ENCODE results near the gene LRTM2. TPM values are rescaled to one million over a fixed set of nuclear protein-coding genes. Genes with fewer than 3 reads are reported as not detected.

LRTM2 gene
- total and polyA plus RNA-seq, 12 donors: not detected

DNA sequence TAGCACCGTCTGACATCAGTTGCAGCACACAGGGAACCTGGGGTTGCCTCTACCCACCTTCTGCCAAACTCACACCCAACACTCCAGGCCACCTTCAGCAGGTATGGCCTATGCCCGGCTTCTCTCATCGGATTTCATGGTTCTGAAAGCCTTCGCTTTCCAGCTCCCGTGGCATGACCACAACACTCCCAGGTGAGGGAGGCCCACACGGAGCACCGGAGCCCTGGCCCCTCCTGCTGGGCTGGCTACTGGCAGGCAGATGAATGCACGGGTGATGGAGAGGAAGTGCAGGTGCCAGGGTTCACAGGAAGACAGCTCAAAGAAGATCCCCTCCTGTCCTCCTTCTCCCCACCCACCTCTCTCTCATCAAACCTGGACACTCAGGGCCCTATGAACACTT is 60.9 kb downstream of the LRTM2 start:
- no peaks in the 10 kb centered on the region for H3K4me1 ChIP-seq
- TF ChIP-seq, protein P1, sequence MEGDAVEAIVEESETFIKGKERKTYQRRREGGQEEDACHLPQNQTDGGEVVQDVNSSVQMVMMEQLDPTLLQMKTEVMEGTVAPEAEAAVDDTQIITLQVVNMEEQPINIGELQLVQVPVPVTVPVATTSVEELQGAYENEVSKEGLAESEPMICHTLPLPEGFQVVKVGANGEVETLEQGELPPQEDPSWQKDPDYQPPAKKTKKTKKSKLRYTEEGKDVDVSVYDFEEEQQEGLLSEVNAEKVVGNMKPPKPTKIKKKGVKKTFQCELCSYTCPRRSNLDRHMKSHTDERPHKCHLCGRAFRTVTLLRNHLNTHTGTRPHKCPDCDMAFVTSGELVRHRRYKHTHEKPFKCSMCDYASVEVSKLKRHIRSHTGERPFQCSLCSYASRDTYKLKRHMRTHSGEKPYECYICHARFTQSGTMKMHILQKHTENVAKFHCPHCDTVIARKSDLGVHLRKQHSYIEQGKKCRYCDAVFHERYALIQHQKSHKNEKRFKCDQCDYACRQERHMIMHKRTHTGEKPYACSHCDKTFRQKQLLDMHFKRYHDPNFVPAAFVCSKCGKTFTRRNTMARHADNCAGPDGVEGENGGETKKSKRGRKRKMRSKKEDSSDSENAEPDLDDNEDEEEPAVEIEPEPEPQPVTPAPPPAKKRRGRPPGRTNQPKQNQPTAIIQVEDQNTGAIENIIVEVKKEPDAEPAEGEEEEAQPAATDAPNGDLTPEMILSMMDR (IDR thresholded peaks at IDR 0.05): no peak
- H3K27ac ChIP-seq: no peak overlapping the region
- WGBS, 2 donors: 83 to 87% methylated on average over 8 of the region's 8 CpGs
- no peak for DNase-seq
- no peaks in the 10 kb centered on the region for H3K36me3 ChIP-seq
- H3K9me3 ChIP-seq: no peaks in the 10 kb centered on the region
- H3K4me3 ChIP-seq: no peak overlapping the region
- intact Hi-C loops (cut with DNase I): loop anchor here in 1 of 10 donors (2.0 kb wide), 1 partner anchor 66 kb away; no protein-coding TSS in a partner anchor
- no peak for ATAC-seq
- H3K27me3 ChIP-seq: peaks cover 0 to 19% (median 0%) of the 10 kb centered on the region in 7 donors

DNA sequence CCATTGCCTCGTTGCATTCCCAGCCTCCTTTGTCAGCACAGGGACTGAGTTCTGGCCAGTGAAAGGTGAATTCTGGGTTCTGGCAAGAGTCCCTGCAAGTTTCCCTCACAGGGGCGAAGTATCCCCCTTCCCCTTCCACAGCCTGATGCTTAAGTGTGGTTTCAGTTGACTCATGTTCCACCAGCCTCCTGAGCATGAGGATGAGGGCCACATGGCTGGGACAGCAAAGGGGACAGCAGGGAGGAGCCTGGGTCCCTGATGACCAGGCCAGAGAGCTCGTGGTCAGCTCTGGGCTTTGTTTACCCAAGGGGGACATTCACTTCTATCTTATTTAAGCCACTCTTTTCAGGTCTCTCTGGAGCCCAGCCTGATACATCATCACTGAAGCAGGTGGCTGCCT is 61.6 kb downstream of the LRTM2 start:
- TF ChIP-seq, protein P1 (IDR thresholded peaks at IDR 0.05): no peak
- Histone ChIP-seq H3K27ac (no peak overlapping the region), H3K9me3 (no peaks in the 10 kb centered on the region), H3K36me3 (no peaks in the 10 kb centered on the region), H3K27me3 (peaks cover 0 to 20% (median 0%) of the 10 kb centered on the region in 7 donors), H3K4me1 (no peaks in the 10 kb centered on the region), H3K4me3 (no peak overlapping the region)
- ATAC-seq: no peak
- 61 to 67% methylated on average over 3 of the region's 3 CpGs for WGBS, 2 donors
- intact Hi-C loops (cut with DNase I): loop anchor here in 1 of 10 donors (2.0 kb wide), 1 partner anchor 67 kb away; no protein-coding TSS in a partner anchor
- no peak for DNase-seq

DNA sequence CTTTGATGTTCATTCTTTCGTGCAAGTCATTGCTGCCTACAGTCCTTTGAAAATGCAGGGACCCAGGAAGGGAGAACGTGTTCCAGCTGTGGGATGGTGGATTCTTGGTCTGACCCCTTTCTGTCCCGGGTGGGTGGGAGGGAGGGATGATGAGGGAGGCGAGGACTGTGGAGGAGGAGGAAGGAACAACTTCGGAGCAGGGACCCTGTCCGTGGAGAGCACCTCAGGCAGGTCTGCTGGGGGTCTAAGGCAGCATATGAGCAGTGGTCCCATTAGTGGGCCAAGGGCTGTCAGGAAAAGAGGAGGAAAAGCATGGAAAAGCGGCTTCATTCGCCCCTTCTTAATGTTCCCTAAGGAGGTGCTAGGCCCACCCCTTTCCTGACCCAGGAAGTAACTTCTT is 62.0 kb downstream of the LRTM2 start:
- DNase-seq (no peak), ATAC-seq (no peak)
- H3K27me3 ChIP-seq: peaks cover 0 to 25% (median 0%) of the 10 kb centered on the region in 7 donors
- no peaks in the 10 kb centered on the region for H3K4me1 ChIP-seq
- 76 to 82% methylated on average over 8 of the region's 8 CpGs for WGBS, 2 donors
- TF ChIP-seq, protein P1 (IDR thresholded peaks at IDR 0.05): no peak
- no peaks in the 10 kb centered on the region for H3K36me3 ChIP-seq
- H3K27ac ChIP-seq: no peak overlapping the region
- H3K9me3 ChIP-seq: no peaks in the 10 kb centered on the region
- no peak overlapping the region for H3K4me3 ChIP-seq
- intact Hi-C loops (cut with DNase I): no loop called here

DNA sequence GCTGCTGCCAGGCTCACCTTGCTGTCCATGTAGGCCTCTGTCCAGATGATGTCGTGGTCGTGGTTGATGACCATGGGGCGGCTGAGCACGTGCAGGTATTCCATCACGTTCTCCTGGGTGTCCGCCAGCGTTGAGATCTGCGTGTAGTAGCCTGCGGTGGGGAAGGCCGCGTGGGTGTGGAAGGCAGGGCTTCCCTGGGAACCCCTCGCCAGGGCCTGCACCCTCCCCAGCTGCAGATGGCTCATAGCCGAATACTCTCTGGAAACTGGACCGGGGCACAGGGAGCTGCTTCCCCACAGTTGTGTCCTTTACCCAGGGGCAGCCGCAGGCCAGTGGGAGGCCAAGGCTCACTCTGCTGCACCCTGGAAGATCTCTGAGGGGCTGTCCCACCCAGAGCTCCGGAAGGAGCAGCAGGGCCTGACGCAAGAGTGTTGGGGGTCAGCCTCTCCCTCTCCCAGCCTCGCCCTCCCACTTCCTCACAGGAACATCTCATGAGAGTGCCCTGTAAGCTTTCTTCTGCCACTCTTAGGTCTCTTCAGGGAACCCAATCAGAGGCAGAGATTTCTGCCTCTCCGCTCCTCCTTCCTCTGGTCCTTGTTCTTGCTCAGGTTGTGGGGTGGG is 62.6 kb downstream of the LRTM2 start:
- Histone ChIP-seq H3K4me1 (no peaks in the 10 kb centered on the region), H3K36me3 (no peaks in the 10 kb centered on the region), H3K27me3 (peaks cover 0 to 25% (median 0%) of the 10 kb centered on the region in 7 donors), H3K9me3 (no peaks in the 10 kb centered on the region), H3K4me3 (no peak overlapping the region), H3K27ac (no peak overlapping the region)
- intact Hi-C loops (cut with DNase I): no loop called here
- WGBS, 2 donors: 84 to 90% methylated on average over 19 of the region's 19 CpGs
- DNase-seq: no peak
- no peak for ATAC-seq
- TF ChIP-seq, protein P1 (IDR thresholded peaks at IDR 0.05): no peak

All from heart right ventricle (tissue), 16 donors.